Endometrium (tissue), 2 donors: ENCODE data around the gene RFLNA.

Source experiments
- FAIRE-seq: peaks from 2 replicates; lab custom pipeline; 2012; peaks lifted over from hg19 to GRCh38; lab: Jason Lieb, UNC
- donor health status: control.
- donor health status: control.

The RFLNA gene, protein sequence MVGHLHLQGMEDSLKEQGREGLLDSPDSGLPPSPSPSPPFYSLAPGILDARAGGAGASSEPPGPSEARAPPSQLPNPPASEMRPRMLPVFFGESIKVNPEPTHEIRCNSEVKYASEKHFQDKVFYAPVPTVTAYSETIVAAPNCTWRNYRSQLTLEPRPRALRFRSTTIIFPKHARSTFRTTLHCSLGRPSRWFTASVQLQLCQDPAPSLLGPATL

DNA sequence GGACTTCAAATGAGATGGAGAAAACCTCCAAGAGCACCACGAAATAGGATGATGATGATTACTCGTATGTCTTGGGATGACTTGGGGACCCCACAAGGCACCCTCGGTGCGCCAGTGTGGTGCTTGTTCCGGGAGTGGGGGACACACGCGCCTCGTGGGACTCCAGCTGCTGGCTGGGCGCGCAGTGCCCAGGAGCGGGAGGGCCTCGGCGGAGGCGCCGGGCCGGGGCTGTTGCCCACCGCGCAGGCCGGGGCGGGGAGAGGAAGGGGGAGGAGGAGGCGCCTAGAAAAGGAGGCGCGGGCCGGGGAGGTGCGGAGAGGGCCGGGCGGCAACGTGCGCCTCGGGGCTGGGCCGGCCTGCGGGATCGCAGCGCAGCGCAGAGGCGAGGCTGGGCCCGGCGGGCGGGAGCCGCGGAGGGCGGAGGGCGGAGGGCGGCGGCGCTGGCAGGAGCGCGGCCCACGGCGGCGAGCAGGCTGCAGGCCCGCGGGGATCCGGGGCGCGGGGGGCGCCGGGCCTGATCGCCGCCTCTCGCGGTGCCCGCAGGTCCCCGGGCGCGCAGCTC, at the start of gene RFLNA:
RFLNA (plus strand) TSS at position 314 of the 562 bp plus-strand sequence. CDS start 337 bp downstream, outside the sequence.
- FAIRE-seq = no peak

DNA sequence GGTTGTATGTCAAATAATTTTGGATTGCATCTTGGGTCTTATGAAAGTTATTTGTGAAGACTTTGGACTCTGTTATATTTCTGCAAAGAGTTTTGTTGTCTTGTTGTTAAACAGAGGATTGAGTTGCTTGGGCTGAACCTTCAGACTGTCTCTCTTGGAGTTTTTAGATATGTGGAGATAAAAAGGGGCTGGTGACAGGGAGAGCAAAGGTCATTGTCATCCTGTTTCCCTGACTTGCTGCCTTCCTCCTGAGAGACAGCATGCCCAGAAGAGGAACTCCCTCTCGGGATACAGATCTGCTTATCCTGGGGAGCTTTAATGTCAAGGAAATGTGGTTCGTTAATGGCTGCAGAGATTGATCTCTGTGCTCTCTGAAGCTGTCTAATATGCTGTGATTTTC, 47.6 kb upstream of the RFLNA start:
- FAIRE-seq = no peak

DNA sequence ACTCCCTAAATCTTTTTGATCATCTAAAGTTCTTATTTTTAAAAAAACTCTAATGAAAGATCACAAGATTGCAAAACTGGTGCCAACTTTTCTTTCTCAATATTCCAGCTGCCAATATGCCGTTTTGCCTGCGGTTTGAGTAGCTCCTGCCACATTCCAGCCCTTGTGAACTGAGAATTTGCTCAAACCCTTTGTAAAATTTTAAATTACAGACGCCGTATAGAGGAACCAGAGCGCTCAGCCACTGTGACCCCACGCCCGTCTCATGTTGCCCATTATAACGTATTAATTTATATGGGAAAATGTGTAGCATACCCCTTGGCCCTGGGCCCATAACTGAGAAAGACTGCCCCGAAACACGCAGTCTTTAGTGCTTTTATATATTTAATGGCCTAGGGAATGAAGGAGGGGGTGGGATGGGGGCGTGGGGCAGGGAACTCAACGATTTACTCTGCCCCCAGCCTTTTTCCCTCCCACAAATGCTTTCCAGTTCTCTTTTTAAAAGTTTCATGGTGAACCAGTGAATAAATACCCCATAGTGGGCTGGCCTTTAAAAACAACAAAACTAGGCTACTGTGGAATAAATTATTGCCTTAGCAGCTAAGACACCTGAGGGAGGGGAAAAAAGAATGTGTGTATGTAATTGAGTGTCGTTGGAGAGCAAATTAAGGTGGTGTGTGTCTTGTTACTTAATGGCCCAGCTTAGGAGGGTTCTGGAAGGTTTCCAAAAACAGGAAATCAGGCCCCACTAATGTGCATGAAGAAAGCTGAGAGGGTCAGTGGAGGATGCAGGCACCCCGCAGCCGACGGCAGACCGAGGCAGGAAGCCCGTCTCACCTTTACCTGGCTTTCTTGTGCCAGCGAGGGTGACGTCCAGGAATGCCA, 45.7 kb upstream of the RFLNA start:
- no peak for FAIRE-seq

DNA sequence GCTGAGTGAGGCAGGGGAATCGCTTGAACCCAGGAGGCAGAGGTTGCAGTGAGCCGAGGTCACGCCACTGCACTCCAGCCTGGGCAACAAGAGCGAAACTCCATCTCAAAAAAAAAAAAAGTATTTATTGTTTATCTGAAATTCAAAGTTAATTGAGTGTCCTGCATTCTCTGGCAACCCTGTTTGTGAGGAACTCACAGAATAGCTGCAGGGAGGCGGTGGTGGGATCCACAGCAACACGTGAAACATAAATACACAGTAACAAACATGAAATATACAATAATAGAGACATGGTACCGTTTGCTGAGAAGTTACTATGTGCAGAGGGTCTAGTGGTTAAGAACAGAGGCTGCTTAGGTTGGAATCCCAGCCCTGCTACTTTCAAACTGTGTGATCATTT, 43.7 kb upstream of the RFLNA start:
- no peak for FAIRE-seq

DNA sequence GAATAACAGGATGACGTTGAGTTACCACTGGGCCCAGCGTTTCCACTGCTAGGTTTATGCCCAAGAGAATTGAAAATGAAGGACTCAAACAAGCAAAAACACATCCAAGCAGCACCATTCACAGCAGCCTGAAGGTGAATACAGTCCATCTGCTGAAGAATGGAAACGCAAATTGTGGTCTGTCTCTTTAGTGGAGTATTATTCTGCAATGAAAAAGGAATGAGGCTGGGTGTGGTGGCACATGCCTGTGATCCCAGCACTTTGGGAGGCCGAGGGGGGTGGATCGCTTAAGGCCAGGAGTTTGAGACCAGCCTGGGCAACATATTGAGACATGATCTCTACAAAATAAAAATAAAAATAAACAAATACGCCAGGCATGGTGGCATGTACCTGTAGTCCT, 41.9 kb upstream of the RFLNA start:
- FAIRE-seq = no peak

DNA sequence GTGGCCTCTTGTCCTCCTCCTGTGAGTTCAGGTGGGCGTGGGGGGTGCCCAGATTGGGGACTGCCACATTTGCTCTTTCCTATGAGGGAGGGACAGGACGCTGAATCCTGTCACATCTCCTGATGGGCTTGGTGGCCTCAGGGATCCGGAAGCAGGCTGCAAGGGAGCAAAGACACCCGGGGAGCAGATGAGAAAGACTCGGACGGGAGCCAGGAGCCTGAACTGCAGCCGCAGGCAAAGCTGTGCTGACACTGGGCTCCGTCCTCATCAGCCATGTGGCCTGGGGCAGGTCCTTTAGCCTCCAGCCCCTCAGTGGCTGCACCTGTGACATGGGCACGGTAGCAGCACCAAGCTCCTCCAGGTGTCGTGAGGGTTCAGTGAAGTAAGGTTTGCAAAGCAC, 40.8 kb upstream of the RFLNA start:
- FAIRE-seq = no peak

DNA sequence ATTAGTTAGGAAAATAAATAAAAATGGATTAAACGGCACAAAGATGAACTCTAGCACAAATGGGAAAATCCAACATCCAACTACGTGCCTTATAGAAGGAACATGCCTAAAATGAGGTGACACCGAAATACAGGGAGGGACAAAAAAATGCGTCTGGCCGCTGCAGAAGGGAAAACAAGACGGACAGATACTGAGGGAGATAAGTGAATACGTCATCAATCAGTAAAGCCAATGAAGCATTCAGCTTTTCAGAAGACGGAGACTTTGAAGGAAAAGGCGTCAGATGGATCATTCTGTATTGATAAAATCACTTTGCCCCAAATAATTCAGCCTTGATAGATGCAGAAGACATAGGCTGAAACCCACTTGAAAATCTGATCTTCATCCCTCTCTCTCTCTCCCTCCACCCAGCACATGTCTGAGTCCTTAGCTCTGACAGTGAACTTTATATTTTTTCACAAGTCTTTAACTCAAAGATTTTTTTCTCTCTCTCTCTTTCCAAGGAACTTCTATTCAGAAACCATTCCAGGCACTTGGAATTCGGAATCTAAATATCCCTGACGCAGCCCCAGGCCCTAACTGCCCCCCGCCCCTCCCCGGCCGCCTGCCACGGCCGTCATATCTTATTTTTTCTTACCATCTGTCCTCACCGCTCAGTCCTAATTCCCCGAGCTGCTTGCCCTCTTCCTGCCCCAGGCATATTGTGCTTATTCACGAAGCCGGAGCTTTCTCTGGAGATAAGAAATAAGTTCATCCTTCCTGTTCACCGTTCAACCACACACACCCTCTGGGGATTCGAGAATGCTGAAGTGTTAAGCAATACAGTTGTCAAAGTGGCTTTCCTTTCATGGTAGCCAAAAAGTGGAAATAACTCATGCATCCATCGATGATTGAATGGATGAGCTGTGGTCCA, 35.5 kb upstream of the RFLNA start:
- no peak for FAIRE-seq

DNA sequence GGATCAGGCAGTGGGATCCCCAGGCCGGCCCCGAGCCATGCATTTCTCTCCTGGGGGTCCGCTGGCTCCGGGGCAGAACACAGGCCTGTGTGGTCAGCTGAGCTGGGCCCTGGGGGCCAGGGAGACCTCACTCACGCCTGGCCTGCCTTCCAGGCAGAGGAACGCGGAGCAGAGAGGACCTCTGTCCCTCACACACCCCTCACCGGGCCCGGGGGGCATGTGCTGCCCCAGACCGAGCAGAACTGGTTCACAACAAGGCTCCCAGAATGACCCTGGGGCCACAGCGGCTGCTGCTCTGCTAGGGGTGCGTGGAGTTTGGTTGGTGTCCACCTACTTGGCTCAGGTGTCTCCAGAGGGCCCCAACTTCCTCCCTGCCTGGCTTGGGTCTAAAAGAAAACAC, 33.0 kb upstream of the RFLNA start:
- no peak for FAIRE-seq

DNA sequence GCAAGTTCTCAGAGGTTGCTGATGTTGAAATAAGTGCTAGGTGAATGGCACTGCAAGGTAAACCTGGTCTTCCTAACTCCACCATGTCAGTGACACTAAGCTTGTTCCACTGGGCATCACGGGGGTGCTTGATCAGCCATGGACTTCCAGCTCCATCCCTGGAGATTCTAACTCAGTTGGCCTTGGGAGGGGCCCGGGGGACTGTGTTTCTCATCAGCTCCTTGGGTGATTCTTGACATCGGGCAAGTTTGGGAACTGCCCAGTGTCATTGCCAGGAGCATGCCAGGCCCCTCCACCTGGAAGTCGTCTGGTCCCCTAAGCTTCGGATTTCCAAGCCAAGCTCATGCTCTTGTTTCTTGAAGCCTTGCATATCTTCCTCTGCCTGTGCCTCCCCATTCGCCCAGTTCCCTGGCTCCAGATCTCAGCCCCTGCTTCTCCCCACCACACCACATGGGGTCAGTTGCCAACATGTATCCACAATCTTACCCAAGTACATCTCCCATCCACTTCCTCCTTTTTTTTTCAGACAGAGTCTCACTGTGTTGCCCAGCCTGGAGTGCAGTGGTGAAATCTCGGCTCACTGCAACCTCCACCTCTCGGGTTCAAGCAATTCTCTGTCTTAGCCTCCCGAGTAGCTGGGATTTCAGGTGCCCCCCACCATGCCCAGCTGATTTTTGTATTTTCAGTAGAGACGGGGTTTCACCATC, 30.7 kb upstream of the RFLNA start:
- no peak for FAIRE-seq

DNA sequence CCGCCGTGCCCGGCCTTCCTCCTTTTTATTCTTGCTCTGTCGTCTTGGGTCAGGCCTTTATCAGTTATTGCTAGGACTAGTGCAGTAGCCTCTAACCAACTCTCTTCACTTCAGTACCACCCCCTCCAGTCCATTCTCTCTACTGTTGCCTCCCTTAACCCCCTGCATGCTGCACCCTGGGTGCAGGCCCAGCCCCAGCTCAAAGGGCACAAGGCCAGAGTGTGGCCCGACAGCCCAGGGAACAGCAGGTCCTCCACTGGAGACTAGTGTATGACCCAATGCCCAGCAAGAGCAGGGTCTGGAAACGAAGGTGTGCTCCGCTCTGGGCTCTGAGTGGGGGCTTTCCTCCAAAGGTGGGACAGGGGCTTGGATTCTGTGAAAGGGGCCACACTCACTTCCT, 30.0 kb upstream of the RFLNA start:
- no peak for FAIRE-seq

DNA sequence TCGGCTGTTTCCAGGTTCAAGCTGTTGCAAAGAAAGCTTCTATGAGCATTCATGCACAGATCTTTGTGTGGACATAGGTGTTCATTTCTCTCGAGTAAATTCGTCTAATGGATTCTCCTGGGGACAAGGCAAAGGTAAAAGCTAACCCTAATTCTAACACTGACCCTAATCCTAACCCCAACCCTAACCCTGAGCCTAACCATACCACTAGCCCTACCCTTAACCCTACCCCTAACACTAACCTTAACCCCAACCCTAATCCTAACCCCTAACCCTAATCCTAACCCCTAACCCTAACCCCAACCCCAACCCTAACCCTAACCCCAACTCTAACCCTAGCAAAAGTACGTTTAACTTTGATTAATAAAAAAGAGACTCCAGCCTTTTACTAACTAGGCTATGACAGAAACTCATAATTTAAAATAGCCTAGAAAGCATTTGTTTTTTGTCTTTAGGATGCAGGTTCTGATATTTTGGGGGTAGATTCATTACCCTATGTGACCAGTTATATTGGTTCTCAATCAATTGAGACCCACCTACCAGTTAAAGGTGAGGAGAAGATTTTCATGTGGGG, 27.6 kb upstream of the RFLNA start:
- no peak for FAIRE-seq

DNA sequence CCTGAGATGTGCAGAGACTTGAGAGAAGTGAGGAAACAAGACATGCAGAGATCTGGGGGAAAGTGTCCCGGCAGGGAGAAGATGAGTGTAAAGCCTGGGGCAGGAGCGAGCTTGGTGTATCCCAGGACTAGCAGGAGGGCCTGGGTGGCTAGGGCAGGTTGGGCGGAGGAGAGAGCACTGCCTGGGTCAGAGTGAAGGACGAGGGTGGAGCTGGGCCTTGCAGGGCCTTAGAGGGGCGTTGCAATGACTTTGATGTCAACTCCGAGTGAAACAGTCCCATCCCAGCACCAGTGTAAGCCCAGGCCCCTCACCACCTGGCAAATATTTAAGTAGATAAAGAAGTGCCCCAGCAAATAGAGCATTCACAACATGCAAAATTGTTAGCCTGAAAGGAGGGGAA, 24.2 kb upstream of the RFLNA start:
- FAIRE-seq = no peak

DNA sequence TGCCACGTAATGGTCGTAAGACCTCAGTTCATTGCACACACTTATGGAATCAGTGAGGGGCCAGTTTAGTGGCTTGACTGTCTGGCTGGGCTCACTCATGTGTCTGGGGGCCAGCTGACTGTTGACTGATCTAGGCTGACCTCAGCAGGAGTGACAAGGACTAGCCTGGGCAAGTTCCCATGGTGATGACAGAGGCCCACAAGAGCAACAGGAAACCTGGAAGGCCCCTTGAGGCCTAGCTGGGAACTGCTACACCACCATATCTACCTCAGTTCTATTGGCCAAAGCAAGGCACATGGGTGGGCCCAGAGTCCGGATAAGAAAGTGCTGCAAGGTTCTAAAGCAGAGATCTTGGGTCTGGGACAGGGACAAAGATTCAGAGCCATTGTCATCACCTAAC, 21.3 kb upstream of the RFLNA start:
- no peak for FAIRE-seq

DNA sequence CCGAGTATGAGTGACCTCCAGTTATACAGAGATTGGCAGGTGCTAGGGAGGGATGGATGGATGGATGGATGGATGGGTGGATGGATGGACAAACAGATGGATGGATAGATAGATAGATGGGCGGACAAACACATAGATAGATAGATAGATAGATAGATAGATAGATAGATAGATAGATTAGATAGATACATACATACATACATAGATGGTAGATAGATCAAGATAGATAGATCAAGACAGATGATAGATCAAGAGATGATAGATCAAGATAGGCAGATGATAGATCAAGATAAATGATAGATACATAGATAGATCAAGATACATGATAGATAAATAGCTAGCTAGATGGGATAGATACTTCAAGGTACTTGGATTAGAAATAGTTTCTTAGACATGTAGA, 18.6 kb upstream of the RFLNA start:
- FAIRE-seq = no peak

DNA sequence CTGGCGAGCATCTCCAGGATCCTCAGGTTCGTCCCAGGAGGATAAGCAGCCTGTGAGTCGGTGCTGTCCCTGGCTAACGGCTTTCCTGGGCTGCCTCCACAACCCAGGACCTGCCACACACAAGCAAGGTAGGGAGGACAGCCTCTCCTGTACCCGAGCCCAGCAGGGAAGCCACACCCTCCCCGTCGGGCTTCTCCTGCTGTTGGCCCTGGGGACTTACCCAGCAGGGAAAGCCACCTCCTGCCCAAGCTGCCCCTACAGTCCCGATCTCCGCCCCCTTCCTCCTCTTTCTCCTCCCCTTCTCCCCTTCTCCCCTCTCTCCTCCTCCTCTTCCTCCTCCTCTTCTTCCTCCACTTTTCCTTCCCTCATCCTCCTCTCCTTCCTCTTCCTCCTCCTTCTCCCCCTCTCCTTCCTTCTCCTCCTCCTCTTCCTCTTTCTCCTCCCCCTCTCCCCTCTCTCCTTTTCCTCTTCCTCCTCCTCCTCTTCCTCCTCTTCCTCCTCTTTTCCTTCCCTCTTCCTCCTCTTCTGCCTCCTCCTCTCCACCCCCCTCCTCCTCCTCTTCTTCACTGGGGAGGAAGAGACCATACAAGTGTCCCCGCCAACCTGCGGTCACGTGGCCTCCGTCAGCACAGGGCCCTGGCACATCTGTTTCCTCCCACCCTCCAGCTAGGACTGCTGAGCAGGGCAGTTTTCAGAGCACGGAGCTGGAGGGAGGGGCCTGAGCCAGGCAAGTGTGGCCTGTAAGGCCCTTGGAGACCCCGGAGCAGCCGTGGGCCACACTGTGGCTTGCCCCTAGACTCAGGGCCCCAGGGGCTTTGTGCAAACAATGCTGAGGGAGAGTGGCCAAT, 17.3 kb upstream of the RFLNA start:
- FAIRE-seq = no peak

DNA sequence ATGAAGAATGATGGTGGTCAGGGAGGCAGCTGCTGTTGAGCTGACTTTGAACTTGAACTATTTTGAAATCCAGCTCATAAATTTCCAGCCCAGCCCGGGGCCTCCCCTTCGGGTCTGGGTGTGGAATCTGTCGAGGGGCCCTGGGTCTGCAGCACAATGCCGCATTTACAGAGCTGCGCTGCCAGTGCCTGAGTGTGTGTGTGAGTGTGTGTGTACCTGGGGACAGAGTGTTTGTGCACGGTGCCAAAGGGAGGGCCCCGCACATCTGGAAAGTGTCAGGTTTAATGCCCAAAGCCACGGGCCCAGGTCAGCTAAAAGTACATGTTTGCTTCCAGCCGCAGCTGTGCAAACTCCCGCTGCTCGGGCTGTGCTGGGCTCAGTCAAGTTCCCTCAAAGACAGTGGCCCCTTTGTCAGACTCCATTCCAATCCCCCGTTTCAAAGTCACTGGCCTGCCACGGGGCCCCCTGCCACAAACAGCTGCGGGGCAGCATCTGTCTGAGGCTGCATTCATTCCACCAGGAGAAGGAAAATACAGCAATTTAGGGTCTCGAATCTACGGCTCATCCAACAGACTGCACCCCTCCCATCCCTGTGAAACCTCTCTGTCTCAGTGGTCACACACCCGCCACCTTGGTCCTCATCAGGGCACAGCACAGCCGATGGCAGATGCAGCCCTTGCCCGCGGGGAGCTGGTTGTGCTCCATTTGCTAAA, 16.3 kb upstream of the RFLNA start:
- FAIRE-seq = no peak

DNA sequence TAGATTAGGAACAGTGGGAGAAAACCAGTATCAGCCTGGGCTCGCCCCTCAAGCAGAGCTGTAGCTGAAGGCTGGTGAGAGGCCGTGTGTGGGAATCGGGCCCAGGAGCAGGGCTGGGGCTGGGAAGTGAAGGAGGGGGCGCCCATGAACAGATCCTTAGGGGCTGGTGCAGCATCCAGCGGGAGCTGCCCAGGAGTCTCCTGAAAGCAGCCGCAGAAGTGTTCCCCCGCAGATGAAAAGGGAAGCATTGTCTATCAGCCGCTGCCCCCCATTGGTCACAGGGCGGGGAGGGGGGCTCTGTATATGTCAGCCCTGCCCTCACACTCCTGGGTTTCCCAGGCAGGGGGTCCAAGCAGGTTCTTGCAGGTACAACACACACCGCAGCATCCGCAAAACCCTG, 15.6 kb upstream of the RFLNA start:
- FAIRE-seq = no peak

DNA sequence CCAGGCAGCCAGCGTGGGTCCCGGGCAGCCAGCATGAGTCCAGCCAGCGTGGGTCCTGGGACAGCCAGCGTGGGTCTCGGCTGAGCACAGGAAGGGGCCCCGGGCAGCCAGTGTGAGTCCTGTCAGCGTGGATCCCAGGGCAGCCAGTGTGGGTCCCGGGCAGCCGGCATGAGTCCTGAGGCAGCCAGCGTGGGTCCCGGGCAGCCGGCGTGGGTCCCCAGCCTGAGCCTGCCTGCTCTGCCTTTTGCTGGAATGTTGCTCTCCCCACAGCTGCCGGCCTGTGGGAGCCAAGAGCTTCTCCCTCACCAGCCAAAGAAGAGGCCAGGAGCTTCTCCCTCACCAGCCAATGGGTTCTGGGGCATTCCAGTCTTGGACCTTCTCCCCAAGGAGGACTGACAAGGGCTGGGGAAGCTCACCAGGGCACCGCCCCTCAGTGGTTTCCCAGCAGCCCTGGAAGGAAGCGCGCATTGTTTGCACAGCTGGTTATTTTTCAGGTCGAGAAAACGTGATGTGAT, 15.0 kb upstream of the RFLNA start:
- FAIRE-seq = no peak

DNA sequence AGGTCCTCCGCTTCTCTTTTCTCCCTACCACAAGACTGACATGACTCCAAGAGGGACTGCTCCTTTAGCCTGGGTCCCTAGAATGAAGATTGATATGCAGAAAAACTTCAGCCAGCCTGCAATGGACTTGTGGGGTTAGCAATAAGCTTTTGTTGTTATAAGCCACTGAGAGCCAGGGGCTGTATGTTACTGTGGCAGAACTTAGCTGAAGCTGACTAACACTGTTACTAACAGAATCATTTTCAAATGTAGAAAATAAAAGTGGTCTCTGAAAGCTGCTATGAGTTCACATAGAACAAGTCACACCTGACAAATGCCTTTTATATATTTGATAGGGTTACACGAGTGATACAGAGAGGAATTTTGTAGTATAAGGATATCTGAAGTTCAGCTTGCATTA, 13.6 kb upstream of the RFLNA start:
- no peak for FAIRE-seq

DNA sequence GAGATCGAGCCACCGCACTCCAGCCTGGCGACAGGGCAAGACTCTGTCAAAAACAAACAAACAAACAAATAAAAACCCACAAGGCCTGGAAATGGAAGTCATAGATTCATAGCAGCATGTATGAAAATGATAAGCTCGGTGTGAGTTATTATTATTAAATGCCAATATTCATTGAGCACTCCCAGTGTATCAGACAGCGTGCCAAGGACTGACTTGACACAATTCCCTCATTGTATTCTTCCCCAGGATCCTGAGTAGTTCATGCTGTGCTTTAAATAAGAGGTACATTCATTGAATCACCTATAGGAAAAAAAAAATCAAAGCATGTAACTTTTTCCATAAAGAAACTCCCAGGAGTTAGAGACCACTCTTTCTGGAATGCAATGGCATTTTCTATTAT, 12.6 kb upstream of the RFLNA start:
- no peak for FAIRE-seq
